OCI-M2 (cell line): ENCODE results near the gene SCOC.
A peak's percentile ranks its signal among the peaks of the same experiment; 100 is the strongest.

Experiments used
- DNase-seq: peaks from one replicate; lab custom pipeline; 2025; ENCODE audit not compliant: unreplicated experiment; lab: John Stamatoyannopoulos, UW

SCOC gene

DNA sequence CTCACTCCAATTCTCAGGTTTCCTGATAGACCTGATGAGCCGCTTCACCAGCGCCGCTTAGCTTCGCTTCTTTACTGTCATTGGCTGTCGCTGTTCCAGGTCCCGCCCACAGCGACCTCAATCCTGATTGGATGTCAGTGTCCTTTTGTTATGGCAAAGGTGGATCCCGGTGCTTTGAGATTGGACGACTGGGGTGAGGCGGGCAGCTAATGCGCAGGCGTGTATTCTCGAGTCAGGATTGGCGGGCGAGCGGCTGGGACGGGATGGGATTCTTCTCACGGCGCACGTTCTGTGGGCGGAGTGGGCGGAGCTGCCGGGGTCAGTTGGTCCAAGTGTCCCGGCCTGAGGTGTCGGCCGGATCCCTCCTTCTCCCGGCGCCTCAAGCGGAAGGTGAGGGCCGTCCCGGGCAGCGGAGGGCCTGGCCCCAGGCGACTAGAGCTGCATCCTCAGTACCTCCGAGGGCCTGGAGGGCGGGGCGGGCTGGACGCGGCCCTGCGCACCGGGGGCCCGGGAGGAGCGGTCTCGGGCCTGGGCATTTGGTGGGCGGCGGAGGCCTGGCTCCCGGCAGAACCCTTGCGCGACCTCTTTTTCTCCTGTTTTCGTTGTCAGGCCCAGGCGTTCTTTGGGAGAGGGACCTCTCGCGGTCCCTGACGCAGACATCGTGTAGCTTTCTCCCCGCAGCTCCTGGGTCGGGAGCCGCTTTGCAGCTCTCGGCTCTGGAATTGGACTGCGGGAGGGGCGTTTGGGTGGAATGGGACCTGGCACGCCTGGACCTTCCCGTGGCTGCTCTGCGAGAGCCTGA, at the start of gene SCOC:
Gene SCOC, plus strand, starts transcription at position 319 of the 802 bp plus-strand sequence. CDS start 5,525 bp downstream, outside the sequence.
- peak; percentile 88 for DNase-seq

DNA sequence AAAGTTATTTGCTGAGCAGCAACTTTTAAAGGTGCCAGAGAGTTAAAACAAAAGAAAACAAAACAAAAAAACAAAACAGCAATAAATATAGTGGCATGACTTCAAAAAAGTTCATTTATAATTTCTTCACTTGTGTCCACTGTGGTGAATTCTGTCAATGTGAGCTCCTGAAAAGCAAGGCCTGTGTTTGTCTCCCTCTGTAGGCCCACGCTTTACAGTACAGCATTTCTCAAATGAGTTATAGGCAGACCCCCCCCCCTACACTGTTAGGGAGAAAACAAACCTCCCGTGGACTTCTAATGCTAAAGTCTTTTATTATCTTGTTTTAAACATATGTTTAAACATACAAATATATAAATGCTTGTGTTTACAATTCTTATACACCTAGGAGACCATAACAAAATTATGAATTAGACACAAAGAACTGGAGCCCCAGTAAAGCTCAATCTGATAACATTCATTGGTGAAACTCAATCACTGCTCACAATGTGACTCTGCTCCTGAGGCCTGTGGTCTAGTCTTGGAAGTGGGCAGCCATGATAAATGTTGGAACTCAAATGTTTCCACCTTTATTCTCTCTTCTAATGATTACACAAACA, 47.0 kb upstream of the SCOC start:
- DNase-seq, result no peak

DNA sequence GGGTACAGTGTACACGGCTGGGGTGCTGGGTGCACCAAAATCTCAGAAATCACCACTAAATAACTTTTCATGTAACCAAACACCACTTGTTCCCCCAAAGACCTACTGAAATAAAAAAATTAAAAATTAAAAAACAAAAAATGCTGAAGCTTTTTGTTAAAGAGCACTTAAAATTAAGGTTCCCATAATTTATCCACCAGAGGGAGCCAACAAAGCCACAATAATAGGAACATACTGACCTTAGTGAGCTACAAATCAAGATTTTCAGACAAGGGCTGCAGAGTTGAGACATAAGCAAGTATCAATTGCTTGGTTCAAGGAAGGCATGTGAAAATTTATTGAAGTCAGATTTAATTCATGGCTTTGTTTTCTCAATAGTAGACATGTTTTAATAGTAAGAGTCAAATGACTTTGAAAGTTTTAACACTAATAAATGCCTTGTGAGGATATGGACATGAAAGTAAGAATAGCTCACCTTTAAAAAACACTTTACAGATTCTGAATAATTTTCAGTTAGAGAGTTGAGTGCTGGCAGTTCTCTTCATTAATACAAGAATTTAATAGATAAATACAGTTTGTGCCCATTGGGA, 43.0 kb upstream of the SCOC start:
- no peak for DNase-seq

DNA sequence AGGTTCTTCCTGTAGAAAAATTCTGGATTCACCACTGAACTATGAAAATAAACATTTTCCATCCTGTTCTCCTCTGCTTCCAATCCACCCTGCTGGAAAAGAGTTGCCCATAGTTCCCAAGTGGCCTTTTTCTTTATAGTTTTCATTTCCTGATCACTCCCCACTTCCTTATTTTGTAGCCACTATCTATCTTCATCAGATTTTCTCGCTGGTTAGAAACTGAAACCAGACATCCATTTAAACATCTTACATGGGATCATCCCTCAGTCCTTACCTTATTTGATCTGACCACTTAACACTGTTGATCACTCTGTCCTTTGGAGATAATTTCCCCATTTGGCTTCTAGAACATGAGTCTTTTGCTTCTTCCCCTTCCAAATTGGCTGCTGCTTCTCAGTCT, 42.2 kb upstream of the SCOC start:
- no peak for DNase-seq

DNA sequence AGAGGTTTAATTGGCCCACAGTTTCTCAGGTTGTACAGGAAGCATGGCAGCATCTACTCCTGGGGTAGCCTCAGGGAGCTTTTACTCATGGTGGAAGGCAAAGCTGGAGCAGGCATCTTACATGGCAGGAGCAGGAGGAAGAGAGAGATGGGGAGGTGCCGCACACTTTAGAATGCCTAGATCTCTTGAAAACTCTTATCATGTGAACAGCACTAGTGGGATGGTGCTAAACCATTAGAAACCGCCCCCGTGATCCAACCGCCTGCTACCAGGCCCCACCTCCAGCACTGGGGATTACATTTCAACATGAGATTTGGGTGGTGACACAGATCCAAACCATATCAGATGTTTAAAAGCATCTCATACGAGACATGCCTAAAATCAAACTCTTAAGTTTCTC, 41.6 kb upstream of the SCOC start:
- no peak for DNase-seq

DNA sequence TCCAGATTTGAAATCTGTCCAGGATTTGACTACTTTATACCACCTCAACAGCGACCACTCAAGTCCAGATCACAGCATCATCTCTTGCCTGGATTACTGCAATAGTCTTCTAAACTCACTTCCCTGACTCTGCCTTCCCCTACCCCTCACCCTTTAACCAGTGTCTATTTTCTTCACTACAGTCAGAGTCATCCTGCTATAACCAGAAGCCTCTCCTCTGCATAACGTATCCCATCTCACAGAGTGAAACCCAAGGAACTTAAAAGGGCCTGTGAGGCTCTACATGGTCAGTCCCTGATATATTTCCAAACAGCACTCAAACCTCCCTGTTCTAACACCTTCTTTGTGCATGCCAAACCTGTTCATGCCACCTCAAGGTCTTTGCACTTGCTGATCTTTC, 40.7 kb upstream of the SCOC start:
- DNase-seq, result no peak

DNA sequence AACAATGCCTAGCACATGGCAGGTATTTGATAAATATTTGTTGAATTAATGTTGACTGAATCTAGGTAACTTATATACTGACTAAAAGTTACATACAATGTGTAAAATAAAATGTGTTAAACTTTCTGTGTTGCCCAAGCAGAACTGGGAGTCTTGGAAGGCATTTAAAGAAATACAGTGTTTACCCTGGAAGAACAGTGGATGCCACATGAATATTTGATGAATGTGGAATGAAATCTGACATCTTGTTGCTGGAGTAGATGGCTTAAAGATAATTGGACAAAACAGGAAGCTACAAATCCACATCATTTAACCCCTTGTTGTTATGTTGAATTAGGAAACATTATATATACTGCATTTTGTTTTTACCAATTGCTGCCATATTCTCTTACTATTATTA, 39.9 kb upstream of the SCOC start:
- no peak for DNase-seq

DNA sequence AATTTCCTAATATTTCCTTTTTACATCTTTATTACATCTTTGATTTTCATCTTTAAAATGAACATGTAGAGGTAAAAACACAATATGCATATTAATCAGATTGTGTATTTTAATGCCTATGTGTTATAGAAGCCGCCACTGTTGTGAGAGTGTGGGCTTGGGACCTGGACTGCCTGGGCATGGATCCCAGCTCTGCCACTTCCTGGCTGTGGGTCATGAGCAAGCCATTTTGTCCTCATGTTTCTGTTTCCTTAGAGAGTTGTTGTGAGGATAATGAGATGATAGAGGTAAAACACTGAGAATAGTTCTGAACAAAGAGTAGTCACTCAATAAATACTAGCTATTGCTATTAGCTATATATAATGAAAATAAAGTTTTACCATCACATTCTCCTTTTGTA, 38.4 kb upstream of the SCOC start:
- DNase-seq, result no peak

DNA sequence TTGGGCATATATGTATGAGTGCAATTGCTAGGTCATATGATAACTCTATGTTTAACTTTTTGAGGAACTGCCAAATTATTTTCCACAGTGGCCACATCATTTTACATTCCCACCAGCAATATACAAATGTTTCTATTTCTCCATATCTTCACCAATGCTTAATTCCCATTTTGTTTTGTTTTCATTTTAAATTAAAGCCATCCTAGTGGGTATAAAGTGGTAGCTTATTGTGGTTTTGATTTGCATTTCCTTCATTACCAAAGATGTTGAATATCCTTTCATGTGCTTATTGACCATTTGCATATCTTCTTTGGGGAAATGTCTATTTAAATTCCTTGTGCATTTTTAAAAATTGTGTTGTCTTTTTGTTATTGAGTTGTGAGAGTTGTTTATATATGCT, 36.7 kb upstream of the SCOC start:
- DNase-seq, result no peak

DNA sequence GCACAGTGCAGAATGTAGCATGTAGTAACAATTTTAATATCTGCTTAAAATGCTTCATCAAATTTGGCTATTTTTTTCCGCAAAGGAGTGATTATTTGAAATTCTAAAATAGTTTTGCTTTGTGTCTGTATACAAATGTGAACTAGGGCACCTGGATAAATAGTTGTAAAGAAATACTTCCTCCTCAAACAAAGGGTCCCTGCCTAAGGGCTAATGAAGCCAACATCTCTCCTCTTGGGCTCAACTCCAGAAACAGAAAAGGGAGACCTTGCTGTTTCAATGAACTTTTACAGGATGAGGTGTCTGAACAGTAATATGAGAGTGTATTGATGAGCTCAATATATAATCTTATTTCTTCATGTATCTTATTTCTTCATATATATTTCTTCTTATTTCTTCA, 30.8 kb upstream of the SCOC start:
- no peak for DNase-seq

DNA sequence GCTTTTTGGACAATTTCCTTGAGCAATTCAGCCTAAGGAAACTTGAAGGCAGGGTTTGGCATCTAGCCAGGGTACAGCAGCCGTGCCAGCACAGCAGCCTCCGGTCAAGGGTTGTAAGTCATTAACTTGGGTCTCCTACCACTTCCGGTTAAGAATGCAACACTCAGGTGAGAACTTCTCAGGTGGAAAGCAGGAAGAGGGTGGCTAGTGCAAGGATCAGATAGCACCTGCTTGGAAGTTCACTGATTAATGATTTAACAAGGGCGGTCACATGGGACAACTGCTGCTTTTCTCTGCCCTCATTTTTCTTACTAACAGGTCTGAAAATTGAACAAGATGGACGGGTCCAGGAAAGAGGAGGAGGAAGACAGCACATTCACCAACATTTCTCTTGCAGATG, 30.1 kb upstream of the SCOC start:
- no peak for DNase-seq

DNA sequence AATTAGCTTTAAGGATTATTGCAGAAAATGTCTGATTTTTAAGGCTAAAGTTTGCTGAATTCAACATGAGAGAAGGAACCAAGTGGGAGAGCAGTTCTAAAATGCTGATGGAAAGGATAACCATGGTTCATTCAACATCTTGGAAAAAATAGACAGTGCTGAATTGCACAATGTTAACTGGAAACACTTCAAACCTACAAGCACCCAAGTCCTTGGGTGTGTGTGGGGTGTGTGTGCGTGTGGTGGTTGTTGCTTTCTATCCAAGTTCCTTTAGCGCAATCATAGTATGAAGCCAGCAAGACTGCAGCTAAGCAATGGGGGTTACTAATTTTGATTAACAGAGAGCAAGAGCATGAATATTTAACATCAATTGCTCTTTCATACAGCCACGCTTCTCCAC, 29.3 kb upstream of the SCOC start:
- DNase-seq, result no peak

DNA sequence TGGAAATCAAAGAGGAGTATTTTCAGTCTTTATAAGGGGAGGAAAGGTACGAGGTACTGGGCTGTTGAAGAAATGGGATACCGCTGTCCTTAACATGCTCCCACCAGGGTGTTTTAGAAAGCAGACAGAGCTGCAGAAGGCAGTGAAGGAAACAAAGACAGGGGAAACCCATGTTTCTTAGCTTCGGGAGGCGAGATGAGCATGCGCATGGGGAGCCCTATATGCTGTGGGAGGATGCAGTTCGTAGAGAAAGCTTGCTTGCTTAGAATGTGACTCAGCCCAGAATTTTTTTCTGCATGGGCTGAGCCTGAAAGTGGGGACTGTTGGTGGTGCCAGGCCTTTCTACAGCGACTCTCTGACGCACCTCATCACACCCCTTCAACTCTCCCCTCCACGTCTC, 28.8 kb upstream of the SCOC start:
- no peak for DNase-seq

DNA sequence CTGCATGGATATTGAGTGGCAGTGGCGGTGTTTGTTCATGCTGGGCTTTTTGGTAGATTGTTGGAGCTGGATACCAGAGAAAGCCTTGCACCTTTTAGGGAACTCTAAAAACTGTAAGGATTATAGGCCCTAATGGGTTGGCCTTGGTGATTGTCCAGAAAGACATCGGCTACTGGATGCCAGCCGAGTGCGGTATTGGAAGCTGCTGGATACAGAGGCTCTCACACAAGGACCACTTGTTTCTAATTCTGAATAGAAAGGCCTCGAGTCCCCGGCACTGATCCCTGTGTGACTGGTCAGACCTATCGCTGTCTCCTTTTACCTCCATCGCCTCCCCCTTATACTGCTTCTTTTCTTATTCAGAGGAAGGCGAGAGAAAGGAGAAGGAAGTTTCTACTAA, 27.3 kb upstream of the SCOC start:
- no peak for DNase-seq

DNA sequence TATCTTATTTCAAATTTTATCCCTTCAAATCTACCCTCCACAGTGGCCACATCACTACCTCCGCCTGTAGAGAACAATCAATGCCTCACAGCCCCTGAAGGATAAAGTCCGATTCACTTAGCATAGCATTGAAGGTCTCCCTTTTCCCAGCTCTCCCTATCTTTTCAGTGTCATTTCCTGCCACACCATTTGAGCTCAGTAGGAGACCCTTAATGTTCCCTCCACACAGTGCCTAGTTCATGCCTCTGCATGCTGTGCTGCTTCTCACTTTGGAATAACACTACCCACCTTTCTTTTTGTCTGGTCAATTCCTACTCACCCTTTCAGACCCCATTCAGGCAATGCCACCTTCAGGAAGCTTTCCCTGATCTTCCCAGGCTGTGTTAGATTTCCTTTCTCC, 23.6 kb upstream of the SCOC start:
- DNase-seq, result no peak

DNA sequence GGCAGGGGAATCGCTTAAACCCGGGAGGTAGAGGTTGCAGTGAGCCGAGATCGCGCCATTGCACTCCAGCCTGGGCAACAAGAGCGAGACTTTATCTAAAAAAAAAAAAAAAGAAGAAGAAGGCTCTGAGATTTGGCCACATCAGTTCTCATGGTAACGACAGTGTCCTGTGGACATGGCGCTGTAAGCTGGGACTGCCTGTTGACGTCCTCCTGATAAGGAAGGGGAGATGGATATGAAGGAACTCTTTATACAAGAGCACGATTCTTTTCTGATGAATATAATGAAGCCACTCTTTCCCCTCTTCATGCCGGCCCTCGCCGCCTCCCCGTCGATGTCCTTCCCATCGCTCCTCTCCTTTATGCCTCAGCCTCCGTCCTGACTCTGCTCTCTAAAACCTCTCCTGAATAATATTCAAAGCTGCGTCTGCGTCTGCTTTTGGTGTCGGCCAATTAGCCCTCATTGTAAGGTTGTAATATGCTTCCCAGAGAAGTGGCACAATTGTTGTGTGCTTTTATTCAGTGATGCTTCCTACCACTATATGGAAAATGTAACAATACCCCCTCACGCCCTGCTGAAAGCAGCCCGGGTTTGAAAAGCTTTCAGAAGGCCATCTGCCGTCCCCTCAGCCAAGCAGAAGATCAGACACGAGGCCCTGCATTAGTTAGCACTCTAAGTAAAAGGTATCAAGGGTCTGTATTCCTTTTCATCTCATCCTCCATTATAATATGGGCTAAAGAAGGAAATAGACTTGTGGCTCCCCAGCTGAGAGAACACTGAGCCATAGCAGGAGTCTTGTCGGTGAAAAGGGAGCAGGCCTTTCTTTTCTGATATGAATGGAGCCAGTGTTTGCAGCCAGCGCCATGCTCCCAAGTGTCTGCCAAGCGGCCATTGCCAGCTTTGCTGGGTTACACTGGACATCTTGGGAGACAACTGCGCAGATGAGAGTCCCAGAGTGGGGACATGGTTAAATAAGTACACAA, 22.1 kb upstream of the SCOC start:
- no peak for DNase-seq

DNA sequence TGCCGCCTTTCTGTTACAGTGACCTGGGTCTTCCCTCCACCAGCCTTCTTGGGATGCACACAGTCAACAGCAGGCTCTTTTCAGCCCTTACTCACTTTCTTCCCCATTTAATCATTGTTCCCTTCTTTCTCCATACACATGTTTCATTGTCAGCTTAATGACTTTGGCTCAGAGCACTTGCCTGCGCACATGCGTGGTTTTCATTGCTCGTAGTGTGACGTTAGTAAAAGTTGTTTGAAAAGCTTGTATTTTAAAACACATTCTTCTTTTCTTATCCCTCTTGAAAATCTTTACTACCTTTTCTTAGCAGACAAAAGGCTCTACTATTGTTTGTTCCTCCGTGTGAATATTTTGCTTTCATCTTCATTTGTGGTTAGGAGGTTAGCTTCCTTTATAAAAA, 19.7 kb upstream of the SCOC start:
- DNase-seq, result no peak

DNA sequence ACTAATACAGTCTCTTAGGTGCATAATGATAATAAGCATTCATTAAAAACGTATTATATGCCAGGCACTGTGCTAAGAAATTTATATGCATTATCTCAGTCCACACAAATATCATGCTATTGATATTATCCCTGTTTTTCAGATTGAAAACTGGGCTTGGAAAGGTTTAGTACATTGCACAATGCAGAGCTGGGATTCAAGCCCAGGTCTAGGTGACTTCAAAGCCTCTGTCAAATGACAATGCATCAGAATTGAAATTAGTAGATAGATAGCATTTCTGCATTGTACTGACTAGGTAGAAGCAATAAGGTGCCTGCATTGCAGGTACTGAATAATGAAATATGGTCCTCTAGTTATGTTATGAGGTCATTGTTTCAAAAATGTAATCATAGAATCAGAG, 18.2 kb upstream of the SCOC start:
- no peak for DNase-seq

DNA sequence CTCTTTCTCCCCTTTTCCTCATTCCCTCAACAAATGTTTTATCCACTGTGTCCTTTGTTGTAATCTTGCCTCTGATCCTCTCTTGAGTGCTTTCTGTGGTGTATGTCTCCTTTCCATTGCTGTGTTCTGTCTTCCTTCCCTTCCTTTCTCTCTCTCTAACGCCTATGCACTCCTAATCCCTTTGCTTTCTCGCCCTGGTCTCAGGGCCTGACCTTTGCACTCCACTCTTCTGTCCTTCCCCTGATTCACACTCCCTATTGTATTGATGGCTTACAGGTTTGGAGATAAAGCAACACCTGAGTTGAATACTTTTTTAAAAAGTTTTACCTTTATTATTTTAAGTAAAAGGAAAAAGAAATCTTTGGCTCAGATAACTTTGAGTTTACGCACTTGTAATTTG, 15.6 kb upstream of the SCOC start:
- DNase-seq, result no peak

DNA sequence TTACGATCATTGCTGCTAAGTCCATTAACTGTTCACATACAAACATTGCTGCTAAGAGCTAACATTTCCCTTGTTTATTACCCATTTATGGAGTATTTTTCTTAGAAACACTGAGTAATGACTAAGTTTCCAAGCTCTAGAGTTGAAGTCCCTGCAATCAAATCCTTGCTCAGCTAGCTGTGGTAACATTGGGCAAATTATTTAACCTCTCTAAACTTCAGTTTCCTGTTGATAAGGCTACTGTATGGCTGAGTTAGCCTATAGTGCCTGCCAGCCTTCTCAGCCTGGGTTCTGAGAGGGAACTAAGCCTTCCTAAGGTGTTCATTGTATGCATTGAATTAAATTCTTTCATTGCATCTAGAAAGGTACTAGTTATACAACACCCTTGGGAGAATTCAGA, 15.2 kb upstream of the SCOC start:
- no peak for DNase-seq
